Omental fat pad (tissue), 4 donors: Measurements from ENCODE around the gene RNF111. TPM values are rescaled to one million over a fixed set of nuclear protein-coding genes. Genes with fewer than 3 reads are reported as not detected.

ENCODE experiments used
- ATAC-seq: fragments of 150-250 bp; one replicate; pipeline ENCODE4 v1.9.1; 2016; ENCODE audit warnings: mild to moderate bottlenecking, moderate library complexity; ENCODE audit not compliant: low FRiP score
- DNase-seq: peaks from one replicate; pipeline ENCODE4 v3.0.0-alpha.2; 2019; ENCODE audit warnings: low spot score
- CTCF ChIP-seq, 3 donors: fragments of 450-650 bp; IDR thresholded peaks; one replicate each; pipeline ENCODE4 v1.5.1; 2016 to 2017; ENCODE audit warnings: antibody characterized with exemption in 3 of 3, mild to moderate bottlenecking in 3 of 3, moderate library complexity in 2 of 3
- total RNA-seq, 4 donors: library from RNA; depleted of rRNA; stranded (reverse); fragments of >200 nt; gene quantifications; one replicate each; pipeline ENCODE4 v1.1.0, GENCODE V29; 2016

The RNF111 gene
- total RNA-seq, 4 donors from 2014 or later = 15.4 to 28.7 (median 24.1) TPM

DNA sequence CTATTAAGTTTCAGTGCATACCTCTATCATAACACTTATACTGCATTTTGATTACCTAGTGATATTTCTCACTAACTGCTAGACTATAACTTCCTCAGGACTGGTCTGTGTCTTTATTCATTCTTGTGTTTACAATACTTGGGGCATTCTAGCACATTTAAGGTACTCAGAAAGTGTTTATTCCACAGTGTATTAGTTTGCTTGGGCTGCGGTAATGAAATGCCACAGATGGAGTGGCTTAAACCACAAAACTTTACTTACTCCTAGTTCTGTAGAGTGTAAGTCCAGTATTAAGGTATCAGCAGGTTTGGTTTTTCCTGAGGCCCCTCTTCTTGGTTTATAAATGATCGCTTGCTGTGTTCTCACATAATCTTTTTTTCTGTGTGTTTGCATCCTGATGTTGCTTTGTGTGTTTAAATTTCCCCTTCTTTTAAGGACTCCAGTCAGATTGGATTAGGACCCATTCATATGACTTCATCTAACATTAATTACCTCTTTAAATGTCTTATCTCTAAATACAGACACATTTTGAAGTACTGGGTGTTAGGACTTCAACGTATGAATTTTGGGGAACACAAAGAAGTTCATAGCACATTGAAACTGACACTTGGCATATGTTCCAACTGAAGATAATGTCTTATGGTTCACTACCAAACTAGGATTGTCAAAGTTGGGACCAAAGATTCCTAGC lies 23.9 kb downstream of the RNF111 start:
- no peak for DNase-seq
- no peak for TF ChIP-seq CTCF (IDR thresholded peaks at IDR 0.05)
- no peak for ATAC-seq

DNA sequence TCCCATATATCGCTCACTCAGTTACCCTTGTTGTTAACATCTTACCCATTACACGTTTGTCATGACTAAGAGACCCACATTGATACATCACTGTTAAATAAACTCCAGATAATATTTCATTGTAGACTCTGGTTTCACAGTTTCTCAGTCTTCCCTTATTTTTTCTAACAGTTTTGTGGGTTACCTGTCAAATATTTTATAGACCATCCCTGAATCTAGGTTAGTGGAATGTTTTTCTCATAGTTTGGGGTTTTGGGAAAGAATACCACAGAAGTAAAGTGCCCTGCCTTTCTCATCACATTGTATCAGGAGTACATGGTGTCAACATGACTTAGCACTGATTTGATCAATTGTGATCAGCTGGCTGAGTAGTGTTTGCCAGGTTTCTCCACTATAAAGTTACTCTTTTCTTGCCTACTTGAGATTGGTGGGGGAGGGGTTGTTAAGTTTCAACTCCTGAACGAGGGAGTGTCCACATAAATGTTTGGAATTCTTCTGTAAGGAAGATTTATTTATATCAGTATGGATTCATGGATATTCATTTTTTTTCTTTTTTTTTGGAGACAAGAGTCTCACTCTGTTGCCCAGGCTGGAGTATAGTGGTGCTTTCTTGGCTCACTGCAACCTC lies 25.9 kb downstream of the RNF111 start:
- TF ChIP-seq CTCF (IDR thresholded peaks at IDR 0.05) = no peak
- ATAC-seq (no peak), DNase-seq (no peak)

DNA sequence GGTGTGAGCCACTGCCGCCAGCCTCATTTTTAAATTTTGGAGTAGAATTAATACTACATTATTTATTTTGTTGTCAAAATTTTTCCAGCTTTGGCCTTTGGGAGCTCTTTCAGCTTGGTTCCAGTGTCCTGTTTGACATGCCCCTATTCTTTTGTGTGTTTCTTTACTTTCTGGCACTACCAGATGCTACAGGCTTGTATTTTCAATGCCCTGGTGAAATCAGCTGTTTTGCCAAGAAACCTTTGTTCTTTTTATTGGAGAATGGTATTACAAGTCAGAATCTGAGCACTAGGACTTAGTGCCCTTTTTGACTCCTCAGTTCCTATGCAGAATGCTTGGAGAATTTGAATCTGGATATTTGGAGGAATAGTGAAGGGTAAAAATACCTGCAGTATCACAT lies 26.6 kb downstream of the RNF111 start:
- no peak for TF ChIP-seq CTCF (IDR thresholded peaks at IDR 0.05)
- no peak for ATAC-seq
- DNase-seq = no peak

DNA sequence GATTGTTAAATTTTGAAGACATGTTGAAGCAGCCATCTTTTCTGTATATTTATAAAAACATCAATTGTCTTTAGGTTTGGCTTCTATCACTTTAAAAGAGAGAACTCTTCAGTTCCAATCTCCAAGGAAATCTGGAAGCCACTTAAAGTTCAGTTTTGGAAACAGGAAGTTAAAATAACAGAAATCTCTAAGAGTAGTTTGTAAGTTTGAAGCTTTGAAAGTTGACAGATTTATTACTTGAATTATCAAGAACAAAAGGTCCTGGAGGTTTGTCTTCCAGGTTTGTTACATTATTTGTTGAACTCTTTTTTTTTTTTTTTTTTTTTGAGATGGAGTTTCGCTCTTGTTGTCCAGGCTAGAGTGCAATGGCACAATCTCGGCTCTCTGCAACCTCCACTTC lies 30.0 kb downstream of the RNF111 start:
- ATAC-seq (no peak), DNase-seq (no peak)
- TF ChIP-seq CTCF (IDR thresholded peaks at IDR 0.05) = no peak

DNA sequence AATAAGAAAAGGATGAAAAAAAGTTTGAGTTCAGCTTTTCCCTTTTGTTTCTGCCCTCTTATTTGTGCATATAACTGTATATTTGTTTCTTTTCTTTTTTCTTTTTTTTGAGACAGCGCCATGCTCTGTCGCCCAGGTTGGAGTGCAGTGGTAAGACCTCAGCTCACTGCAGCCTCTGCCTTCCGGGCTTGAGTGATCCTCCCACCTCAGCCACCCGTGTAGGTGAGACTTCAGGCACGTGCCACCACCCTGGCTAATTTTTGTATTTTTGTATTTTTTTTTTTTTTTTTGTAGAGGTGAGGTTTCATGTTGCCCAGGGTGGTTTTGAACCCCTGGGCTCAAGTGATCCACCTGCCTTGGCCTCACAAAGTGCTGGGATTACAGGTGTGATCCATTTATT lies 31.4 kb downstream of the RNF111 start:
- TF ChIP-seq CTCF (IDR thresholded peaks at IDR 0.05) = no peak
- DNase-seq (no peak), ATAC-seq (no peak)

DNA sequence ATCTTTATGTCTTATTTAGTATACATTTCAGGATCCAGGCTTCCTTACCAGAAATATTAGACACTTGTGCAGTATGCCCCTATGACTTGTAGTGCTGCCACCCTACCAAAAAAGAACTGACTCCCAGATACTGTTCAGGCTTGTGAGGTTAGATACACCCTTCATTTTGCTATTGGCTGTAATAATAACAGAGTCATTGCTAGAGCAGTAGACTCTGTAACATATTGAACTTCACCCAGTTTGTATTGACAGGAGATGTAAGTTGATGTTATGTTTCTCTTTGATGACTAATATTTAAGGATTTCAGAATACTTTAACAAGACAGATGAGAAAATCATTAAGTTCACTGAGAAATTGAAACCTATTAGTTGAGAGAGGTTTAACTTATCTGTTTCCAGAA lies 32.9 kb downstream of the RNF111 start:
- ATAC-seq = no peak
- no peak for TF ChIP-seq CTCF (IDR thresholded peaks at IDR 0.05)

GRCh38 chr15:59022188-59022587 lies 34.7 kb downstream of the RNF111 start:
- ATAC-seq (no peak), DNase-seq (no peak)
- no peak for TF ChIP-seq CTCF (IDR thresholded peaks at IDR 0.05)

More for the DNA sequence above, 32.9 kb downstream of the RNF111 start:
- no peak for DNase-seq
